OCI-LY1 (cell line): ENCODE results near the gene C3orf33.

Experiments
- H2AFZ ChIP-seq: fragments of 200-600 bp; sonication (generic), shearing (Covaris generic); 2 replicates; pipeline ENCODE4 v1.6.0; 2014; ENCODE audit warnings: antibody characterized with exemption, mild to moderate bottlenecking, low read length
- H3F3A ChIP-seq: fragments of 200-600 bp; sonication (generic), shearing (Covaris generic); 2 replicates; pipeline ENCODE4 v1.6.0; 2014; ENCODE audit warnings: mild to moderate bottlenecking, antibody characterized with exemption, low read length, moderate library complexity; ENCODE audit not compliant: insufficient read depth
- H3K27ac ChIP-seq: fragments of 200-600 bp; sonication (generic); 2 replicates; pipeline ENCODE4 v1.5.1; 2014; ENCODE audit warnings: low read length, mixed run types, mild to moderate bottlenecking, low read depth; ENCODE audit not compliant: poor library complexity, severe bottlenecking
- H3K27me3 ChIP-seq: fragments of 200-600 bp; sonication (generic); 2 replicates; pipeline ENCODE4 v1.6.0; 2014; ENCODE audit warnings: antibody characterized with exemption, mild to moderate bottlenecking, low read length, moderate library complexity; ENCODE audit not compliant: insufficient read depth
- H3K36me3 ChIP-seq: fragments of 200-600 bp; sonication (generic); 2 replicates; pipeline ENCODE4 v1.6.1; 2014; ENCODE audit warnings: mild to moderate bottlenecking, antibody characterized with exemption, low read length, moderate library complexity, mixed read lengths; ENCODE audit not compliant: insufficient read depth
- H3K4me1 ChIP-seq: fragments of 200-600 bp; sonication (generic); 2 replicates; pipeline ENCODE4 v1.5.1; 2014; ENCODE audit warnings: mild to moderate bottlenecking, low read length, moderate library complexity; ENCODE audit not compliant: insufficient read depth, severe bottlenecking
- H3K4me2 ChIP-seq: fragments of 200-600 bp; sonication (generic), shearing (Covaris generic); 2 replicates; pipeline ENCODE4 v1.6.1; 2014; ENCODE audit warnings: low read length
- H3K4me3 ChIP-seq: fragments of 200-600 bp; sonication (generic); 2 replicates; pipeline ENCODE4 v1.5.1; 2014; ENCODE audit warnings: low read length, low read depth, mild to moderate bottlenecking, mixed read lengths; ENCODE audit not compliant: poor library complexity, severe bottlenecking
- H3K79me2 ChIP-seq: fragments of 200-600 bp; shearing (Covaris generic); 2 replicates; pipeline ENCODE4 v1.6.1; 2016; ENCODE audit warnings: mixed run types, low read length, mixed read lengths; ENCODE audit not compliant: insufficient read depth
- H3K9ac ChIP-seq: fragments of 200-600 bp; sonication (generic), shearing (Covaris generic); 2 replicates; pipeline ENCODE4 v1.6.1; 2014; ENCODE audit warnings: mild to moderate bottlenecking, low read length, mixed read lengths
- H3K9me2 ChIP-seq: fragments of 200-600 bp; sonication (generic), shearing (Covaris generic); 2 replicates; pipeline ENCODE4 v1.6.1; 2014; ENCODE audit warnings: low read depth, mild to moderate bottlenecking, low read length, mixed read lengths
- H3K9me3 ChIP-seq: fragments of 200-600 bp; shearing (Covaris generic); 2 replicates; pipeline ENCODE4 v1.6.1; 2014; ENCODE audit warnings: low read length, mixed read lengths
- H4K20me1 ChIP-seq: fragments of 200-600 bp; sonication (generic), shearing (Covaris generic); 2 replicates; pipeline ENCODE4 v1.6.0; 2016; ENCODE audit warnings: mild to moderate bottlenecking, low read length; ENCODE audit not compliant: insufficient read depth
- EZH2 ChIP-seq: fragments of 200-600 bp; sonication (generic), shearing (Covaris generic); IDR thresholded peaks from 2 replicates; pipeline ENCODE4 v1.8.0; 2017; ENCODE audit warnings: borderline replicate concordance, mixed run types, mild to moderate bottlenecking, antibody characterized with exemption, low read length, moderate library complexity, mixed read lengths
- TF ChIP-seq, protein P1 (sequence below): fragments of 200-600 bp; sonication (generic), shearing (Covaris generic); IDR thresholded peaks from 2 replicates; pipeline ENCODE4 v1.5.1; 2017; ENCODE audit warnings: mild to moderate bottlenecking, antibody characterized with exemption, low read length, moderate library complexity, mixed read lengths

The C3orf33 gene

DNA sequence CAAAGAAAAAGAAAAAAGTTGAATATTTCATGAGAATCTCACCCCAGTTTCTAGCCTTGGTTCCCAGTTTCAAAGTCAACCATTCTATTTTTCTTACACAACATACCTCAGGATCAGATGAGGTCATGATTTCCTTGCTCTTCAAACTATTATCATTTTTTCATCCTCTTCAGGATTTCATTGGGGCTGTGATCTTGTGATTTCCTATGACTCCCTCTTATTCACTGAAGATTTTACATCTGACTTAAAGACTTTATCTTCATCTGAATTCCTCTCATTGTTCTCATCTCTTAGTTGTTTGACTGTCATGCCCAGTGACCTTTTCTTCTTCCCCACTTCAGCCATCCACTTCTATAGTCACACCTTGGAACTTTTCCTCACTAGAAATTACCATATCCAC is 3.1 kb upstream of the C3orf33 start:
- H3K4me1 ChIP-seq = peaks cover 14% of the 10 kb centered on the region
- H3K36me3 ChIP-seq = no peaks in the 10 kb centered on the region
- H3K27me3 ChIP-seq = no peaks in the 10 kb centered on the region
- H3K9me2 ChIP-seq = no peaks in the 10 kb centered on the region
- TF ChIP-seq, protein P1, sequence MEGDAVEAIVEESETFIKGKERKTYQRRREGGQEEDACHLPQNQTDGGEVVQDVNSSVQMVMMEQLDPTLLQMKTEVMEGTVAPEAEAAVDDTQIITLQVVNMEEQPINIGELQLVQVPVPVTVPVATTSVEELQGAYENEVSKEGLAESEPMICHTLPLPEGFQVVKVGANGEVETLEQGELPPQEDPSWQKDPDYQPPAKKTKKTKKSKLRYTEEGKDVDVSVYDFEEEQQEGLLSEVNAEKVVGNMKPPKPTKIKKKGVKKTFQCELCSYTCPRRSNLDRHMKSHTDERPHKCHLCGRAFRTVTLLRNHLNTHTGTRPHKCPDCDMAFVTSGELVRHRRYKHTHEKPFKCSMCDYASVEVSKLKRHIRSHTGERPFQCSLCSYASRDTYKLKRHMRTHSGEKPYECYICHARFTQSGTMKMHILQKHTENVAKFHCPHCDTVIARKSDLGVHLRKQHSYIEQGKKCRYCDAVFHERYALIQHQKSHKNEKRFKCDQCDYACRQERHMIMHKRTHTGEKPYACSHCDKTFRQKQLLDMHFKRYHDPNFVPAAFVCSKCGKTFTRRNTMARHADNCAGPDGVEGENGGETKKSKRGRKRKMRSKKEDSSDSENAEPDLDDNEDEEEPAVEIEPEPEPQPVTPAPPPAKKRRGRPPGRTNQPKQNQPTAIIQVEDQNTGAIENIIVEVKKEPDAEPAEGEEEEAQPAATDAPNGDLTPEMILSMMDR = no peak
- no peak for TF ChIP-seq EZH2
- H3F3A ChIP-seq = no peaks in the 10 kb centered on the region
- H4K20me1 ChIP-seq = no peaks in the 10 kb centered on the region
- H2AFZ ChIP-seq = no peak overlapping the region
- H3K27ac ChIP-seq = no peak overlapping the region
- no peak overlapping the region for H3K9ac ChIP-seq
- H3K4me3 ChIP-seq = no peak overlapping the region
- H3K9me3 ChIP-seq = no peaks in the 10 kb centered on the region
- no peaks in the 10 kb centered on the region for H3K79me2 ChIP-seq
- H3K4me2 ChIP-seq = no peak overlapping the region

DNA sequence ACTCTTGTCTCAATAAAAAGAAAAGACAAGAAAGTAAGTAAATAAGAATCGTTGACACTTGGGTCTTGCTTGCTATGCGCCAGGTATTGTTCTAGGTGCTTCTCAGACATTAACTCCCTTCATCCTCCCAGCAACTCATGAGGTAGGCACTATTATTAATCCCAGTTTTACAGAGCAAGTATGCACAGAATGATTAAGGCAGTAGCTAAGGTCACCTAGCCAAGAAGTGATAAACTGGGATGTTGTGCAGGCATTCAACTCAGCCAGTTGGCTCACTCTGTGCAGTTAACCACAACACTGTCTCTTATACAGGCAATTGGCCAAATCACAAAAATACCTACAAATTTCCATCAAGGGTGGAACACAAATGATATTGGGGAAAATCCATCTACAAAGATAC is 1.7 kb upstream of the C3orf33 start:
- Histone ChIP-seq H3K9ac (no peak overlapping the region), H3K4me1 (peaks cover 14% of the 10 kb centered on the region), H3K79me2 (no peaks in the 10 kb centered on the region), H2AFZ (no peak overlapping the region), H3K4me3 (no peak overlapping the region), H3K36me3 (no peaks in the 10 kb centered on the region), H3K9me2 (no peaks in the 10 kb centered on the region), H3K9me3 (no peaks in the 10 kb centered on the region), H3K27me3 (no peaks in the 10 kb centered on the region), H3F3A (no peaks in the 10 kb centered on the region), H4K20me1 (no peaks in the 10 kb centered on the region), H3K4me2 (no peak overlapping the region), H3K27ac (no peak overlapping the region)
- TF ChIP-seq, protein P1 = no peak
- no peak for TF ChIP-seq EZH2

DNA sequence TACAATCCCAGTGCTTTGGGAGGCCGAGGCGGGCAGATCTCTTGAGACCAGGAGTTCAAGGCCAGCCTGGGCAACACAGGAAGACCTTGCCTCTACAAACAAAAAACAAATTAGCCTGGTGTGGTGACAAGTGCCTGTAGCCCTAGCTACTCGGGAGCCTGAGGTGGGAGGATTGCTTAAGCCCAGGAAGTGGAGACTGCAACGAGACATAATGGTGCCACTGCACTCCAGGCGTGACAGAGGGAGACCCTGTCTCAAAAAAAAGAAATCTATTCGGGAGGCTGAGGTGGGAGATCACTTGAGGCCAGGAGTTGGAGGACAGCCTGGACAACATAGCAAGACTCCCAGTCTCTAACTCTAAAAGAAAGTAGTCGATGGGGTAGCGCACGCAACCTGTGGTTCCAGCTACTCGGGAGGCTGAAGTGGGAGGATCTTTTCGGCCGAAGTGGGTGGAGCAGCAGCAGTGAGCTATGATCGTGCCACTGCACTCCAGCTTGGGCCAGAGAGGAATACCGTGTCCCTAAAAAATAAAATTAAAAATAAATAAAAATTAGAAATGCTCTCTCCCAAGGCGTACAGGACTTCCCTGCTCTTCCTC is 775 bp downstream of the C3orf33 start:
- no peak for TF ChIP-seq EZH2
- TF ChIP-seq, protein P1 = no peak
- Histone ChIP-seq H3K27me3 (no peaks in the 10 kb centered on the region), H2AFZ (0 out of 2 replicates have a peak overlapping the region, but pooled peaks have one; percentile 17), H3K36me3 (peaks cover 6% of the 10 kb centered on the region; the same call in 1 of the 2 replicates), H3K4me3 (peak overlapping the region; percentile 63), H3K27ac (no peak overlapping the region), H3K79me2 (no peaks in the 10 kb centered on the region; the same call in 1 of the 2 replicates), H3K4me1 (peaks cover 14% of the 10 kb centered on the region), H3K4me2 (peak overlapping the region; percentile 74), H3K9me2 (no peaks in the 10 kb centered on the region), H3K9ac (peak overlapping the region; percentile 63), H4K20me1 (no peaks in the 10 kb centered on the region), H3K9me3 (no peaks in the 10 kb centered on the region), H3F3A (no peaks in the 10 kb centered on the region)
